Inflammatory macrophage treated with lipopolysaccharide for 1 hour (primary cell): ENCODE measurements around the gene SFXN5.
"Not testable (repeated sequence)": the region's sequence is repeated elsewhere in the genome, so short reads cannot be mapped to it uniquely, and the experiment has no call there.

Experiments
- DNase-seq, 2 donors: peaks; one replicate each; pipeline ENCODE4 v3.0.0-alpha.2; 2020 to 2022

Gene SFXN5, protein sequence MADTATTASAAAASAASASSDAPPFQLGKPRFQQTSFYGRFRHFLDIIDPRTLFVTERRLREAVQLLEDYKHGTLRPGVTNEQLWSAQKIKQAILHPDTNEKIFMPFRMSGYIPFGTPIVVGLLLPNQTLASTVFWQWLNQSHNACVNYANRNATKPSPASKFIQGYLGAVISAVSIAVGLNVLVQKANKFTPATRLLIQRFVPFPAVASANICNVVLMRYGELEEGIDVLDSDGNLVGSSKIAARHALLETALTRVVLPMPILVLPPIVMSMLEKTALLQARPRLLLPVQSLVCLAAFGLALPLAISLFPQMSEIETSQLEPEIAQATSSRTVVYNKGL

DNA sequence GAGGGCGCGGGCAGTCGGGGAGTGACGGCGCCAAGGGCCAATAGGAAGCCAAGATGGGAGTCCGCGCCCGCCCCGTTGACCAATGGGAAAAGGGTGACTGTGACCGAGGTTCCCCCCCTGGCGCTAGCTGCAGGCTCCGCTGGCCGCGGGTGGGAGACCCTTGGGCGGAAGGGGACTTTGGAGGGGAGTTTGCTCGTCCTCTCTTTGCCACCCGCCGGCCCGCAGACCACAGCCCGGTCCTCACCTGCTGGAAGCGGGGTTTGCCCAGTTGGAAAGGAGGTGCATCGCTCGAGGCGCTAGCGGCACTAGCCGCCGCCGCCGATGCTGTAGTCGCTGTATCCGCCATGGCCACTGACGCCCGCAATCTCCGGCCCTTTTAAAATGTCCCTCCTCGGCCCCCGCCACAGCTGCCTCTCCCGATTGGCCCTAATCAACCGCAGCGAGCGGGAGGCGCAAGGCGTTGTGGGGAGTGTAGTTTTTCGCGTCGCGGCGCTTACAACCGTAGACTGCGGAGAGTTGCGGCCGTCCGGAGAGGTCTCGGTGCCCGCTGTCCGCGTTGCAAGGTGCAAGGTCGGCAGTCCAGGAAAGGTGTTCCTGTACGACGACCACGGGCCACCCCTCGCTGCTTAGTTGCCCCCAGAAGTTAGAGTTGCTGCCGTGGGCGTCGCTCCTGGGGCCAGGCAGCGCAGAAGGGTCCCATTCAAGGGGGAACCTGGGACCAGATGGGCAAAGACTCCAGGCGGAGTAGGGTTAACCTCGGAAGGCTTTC lies at the start of gene SFXN5:
Gene SFXN5, minus strand, starts transcription at position 353 of the 769 bp plus-strand sequence. Its CDS starts 7 bp downstream, at position 346.
- DNase-seq: peak; percentile 95 to 99

DNA sequence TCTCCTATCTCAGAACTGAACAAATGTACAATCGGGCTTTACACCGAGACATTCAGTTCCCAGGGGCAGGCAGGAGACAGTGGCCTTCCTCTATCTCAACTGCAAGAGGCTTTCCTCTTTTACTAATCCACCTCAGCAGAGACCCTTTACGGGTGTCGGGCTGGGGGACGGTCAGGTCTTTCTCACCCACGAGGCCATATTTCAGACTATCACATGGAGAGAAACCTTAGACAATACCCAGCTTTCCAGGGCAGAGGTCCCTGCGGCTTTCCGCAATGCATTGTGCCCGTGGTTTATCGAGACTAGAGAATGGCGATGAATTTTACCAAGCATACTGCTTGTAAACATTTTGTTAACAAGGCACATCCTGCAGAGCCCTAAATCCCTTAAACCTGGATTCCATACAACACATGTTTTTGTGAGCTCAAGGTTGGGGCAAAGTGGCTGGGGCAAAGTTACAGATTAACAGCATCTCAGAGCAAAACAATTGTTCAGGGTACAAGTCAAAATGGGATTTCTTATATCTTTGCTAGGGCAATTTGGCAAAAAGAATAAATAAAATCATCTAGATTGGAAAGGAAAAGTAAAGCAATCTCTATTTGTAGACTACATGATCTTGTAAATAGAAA lies 48.2 kb upstream of the SFXN5 start:
- DNase-seq: not testable (repeated sequence)

DNA sequence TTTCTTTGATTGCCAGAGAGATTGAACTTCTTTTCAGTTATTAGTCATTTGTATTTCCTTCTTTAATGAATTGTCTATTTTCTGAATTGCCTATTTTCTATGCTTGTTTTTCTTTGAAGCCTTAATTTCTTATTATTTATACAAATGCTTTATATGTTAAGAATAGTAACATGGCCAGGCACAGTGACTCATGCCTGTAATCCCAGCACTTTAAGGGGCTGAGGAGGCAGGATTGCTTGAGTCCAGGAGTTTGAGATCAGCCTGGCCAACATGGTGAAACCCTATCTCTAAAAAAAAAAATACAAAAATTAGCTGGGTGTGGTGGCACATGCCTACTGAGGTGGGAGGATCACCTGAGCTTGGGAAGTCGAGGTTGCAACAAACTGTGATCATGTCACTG lies 45.9 kb upstream of the SFXN5 start:
- no peak for DNase-seq

DNA sequence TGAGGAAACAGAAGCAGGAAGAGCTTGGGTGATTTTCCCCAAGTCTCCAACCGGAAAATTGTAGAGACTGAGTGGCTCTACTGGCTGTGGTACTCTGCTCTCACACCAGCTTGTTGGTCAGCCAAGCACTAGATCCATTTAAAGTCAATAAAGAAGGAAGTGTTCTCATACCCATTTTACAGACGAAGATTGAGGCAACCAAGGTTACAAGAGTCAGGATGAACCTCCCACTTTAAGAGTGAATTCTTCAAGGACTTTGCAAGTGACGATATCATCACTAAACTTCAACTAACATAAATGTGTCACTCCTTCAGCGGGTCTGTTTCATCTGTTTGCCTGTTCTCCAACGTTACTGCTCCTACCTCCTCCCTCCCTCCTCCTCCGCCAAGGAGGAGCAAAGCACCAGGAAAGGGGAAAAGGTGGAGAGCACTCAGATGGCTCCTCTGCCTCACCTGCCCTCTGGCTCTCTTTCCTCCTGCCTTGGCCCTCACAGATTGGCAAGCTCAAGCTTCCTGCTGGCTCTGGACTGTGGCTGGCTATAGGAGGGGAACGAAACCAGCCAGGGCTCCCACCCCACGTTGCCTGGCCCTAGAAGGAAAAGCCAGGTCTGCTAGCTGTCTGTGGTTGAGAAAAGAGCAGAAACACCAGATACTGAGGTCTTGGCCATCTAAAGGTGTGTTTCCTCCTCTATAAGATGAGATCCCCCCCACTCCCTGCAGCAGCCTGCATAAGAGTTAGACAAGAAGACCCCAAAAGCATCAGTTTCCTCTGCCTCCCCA lies 44.9 kb upstream of the SFXN5 start:
- DNase-seq: no peak

DNA sequence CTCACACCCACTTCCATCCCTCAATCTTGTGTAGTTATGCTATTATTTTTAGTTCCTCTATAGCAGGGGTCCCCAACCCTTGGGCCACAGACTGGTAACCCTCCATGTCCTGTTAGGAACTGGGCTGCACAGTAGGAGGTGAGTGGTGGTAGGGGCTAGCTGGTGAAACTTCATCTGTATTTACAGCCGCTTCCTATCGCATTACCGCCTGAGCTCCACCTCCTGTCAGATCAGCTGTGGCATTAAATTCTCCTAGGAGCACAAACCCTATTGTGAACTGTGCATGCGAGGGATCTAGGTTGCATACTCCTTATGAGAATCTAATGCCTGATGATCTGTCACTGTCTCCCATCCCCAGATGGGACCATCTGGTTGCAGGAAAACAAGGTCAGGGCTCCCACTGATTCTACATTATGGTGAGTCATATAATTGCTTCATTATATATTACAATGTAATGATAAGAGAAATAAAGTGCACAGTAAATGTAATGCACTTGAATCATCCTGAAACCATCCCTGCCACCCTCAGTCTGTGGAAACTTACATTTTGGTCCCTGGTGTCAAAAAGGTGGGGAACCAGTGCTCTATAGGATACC lies 42.9 kb upstream of the SFXN5 start:
- no peak for DNase-seq

DNA sequence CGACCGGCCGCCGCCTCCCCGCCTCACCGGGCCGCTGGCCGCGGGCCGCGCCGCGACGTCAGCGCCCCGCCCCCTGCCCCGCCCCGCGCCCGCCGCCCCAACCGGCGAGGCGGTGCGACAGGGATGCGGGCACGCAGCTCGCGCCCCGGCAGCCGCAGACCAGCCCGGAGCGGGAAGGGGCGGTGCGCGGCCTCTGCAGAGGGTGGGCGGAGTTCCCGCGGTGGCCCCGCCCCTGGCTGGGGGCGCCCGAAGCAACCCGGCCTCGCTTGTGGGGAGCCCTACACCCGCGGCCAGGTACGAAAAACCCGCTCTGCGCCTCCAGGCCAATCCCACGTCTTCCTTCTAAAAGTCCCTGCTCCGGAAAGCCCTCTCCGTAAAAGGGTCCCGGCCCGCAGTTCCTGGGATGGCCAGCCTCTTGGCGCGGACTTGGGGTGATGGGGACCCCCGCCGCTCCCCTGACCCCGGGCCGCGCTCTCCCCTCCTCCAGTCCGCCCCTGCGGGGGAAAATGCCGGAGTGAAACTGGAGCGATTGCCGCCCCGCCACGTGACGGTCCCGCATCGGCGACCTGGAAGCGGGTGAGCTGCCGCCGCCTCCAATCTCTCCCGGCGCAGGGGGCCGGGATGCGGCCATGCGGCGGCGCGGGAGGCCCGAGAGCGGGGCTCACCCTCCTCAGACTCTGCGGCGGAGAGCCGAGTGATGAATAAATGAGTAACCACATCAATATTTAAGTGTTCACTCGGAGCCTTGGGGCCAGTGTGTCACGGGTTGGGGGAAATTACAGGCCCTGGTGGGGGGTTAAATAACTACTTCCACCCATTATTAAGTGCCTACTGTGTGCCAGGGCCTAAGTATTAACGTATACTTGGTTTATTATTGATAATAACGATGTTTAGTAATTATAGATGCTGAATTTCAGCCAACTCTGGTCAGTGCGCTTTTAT lies 41.7 kb upstream of the SFXN5 start, which contains the start of gene RAB11FIP5:
Gene RAB11FIP5, minus strand, starts transcription at position 36 of the 942 bp plus-strand sequence. CDS start 171 bp downstream, outside the sequence.
- peak; percentile 9 to 15 for DNase-seq

DNA sequence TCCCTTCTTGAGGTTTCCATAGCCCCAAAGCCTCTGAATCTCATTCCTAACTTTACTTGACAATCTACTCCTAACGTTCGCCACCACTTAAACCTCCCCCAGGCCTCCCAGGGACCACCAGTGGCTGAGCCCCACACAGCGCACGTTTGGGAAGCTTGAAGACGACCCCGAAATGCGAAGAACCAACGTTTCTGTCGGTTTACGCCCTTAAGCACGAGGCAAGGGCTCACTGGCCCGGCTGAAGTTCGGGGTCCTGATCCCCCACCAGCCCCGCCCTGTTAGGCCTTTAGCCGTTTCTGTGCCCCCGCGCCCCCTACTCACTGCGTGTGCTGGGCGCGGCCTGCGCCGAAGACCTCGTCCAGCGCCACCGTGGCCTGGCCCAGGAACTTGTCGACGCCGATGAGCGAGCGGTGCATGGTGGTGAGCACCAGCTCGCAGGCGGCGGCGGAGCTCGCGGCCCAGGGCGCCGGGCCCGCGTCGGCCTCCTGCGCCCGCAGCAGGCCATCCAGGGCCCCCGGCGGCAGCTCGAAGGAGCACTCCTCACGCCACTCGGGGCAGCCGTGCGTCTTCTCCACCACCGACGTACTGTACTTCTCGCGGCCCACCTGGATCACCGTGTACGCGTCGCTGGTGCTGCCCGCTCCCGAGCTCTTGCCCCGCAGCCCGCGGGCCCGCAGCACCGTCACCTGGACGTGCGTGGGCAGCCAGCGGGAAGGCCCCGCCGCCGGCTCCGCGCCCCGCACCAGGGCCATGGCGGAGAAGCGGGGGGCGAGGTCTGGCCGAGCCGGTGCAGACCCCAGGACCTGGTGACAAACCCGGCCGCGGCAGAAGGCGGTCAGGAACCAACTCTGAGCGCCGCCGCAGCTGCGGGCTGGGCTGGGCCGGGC lies 40.8 kb upstream of the SFXN5 start:
- DNase-seq: no peak

DNA sequence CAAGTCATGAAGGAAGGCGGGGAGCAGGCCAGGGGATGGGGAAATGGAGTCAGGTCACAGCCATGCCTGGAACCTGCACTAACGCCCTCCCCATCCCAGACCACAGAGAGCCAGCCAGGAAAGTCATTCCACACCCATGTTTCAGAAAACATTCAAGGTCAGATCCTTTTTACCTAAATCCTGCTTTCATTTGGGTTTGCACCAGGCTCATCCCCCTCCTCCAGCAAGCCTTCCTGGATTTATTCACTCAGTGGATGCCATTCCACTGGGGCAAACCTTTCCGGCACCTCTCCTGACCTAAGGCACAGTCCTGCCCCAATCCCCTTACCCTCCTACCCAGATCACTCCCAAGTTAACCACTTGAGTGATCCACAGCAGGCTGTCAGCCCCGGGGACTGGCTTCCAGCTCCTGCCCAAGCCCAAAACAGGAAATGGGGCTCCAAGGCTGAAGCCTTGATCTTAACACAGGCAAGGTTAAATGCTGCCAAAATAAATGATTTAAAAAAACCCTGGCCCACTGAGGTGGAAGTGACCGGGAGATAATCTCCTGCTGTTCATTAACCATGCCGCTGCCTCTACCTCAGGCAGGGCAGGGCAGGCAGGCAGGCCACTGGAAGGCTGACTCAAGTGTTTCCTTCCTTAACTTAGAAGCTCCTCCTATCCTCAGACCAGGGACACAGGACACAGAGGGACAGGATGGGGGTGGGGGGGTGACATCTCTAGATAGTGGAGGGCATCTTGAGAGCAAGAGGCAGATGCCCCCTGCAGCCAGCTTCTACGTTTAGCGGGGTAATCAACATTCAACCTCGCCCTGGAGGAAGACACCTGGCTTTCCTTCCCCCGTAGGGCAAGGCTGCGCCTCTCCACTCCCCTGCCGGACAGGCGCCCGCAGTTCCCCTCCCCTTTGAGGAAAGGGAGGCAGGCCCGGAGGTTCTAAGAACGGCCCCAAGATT lies 39.8 kb upstream of the SFXN5 start:
- no peak for DNase-seq

DNA sequence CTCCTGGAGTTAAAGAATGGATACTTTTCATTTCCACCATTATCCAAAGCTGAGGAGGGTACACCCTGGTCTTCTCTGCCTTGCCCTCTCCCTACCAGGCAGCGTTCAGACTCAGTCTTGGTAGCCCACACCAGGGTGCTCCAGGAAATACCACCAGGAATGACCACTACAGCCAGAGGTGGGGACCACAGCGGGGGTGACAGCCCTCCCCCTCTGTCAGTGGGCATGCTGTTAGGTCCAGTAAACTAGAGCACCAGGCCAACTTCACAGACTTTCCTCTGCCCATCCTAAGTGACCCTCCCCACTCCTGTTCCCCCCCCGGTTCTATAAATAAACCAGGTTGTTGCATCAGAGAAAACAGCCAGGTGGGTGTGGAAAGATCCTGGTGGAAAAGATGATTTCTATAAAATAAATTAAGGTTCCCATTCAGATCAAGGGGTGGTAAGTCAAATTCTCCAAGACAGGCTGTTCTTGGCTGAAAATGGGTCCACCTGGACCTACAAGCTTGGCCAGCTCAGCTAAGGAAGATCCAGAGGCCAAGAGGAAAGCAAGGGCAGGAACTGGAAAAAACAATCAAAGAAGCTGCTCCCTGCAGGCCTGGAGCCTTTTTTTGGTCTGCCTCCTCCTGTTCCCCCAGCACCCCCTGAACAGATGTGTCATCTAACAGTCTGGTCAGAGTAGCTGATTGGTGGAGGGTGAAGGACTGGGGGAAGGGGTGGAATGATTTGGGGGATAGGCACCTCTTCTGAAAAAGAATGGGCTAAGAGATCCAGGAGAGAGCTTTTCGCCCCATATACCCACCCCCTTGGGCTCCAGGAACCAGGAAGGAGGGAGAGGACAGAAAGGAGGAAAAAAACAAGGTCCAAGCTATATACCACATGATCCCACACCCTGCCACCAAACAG lies 38.9 kb upstream of the SFXN5 start:
- no peak for DNase-seq

DNA sequence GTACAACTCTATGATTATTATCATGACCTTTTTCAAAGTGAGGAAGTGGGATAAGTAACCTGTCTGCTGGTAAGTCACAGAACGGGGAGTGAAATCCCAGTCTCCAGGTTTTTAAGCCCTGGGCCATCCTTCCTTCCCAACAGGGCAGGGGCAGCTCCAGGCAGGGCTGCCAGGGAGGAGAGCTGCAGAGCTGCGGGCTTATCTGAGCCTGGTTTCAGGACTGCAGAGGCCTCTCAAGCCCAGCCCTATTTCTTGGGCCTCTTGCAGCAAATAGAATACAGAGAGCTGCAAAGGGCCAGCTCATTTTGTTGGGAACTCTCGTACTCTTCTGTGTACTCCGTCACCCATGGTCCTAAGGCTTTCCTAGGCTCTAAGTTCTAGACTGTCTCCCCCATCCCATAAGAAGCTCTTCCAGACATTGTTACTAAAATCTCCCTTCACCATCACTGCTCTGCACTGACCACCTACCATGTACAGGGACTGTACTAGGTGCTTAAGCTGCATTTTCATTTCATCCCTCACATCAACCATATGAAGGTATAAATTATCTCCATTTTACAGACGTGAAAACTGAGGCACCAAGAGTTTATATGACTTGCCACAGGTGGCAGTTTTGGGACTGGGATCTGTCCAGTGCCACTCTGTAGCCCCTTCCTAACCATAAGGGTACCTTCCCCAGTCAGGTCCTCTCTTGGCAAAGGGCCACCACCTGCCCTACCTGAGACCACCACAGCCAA lies 38.1 kb upstream of the SFXN5 start:
- no peak for DNase-seq

DNA sequence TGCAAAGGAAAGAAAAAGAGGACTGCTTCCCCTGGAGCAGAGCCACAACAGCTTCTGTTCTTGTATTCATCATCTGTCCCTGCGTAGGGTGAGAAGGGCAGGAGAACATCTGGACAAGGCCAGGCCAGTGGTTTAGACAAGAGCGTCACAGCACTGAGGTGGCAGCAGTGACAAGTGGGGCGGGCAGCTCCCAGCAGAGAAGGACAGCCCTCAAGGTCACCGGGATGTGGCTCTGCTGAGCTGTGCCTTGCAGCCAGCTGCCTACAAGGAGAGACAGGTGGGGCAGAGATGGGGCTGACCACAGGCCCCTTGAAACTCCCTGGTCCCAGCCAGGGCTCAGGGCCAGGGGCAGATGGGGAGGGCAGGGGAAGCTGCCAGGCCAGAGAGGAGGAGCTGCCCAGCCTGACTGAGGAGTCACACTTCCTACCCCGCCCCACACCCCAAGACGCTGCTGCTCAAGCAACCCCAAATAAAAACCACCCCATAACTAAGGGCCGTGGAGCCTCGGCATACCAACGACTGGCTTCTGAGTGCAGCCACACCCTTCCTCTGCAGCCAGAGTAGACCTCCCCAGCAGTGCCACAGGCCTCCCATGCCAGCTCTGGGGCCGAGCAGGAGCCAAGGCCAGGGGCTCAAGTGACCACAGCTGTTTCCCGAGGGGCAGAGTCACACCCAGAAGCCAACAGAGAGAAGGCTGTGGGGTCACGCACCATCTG lies 35.9 kb upstream of the SFXN5 start:
- no peak for DNase-seq

DNA sequence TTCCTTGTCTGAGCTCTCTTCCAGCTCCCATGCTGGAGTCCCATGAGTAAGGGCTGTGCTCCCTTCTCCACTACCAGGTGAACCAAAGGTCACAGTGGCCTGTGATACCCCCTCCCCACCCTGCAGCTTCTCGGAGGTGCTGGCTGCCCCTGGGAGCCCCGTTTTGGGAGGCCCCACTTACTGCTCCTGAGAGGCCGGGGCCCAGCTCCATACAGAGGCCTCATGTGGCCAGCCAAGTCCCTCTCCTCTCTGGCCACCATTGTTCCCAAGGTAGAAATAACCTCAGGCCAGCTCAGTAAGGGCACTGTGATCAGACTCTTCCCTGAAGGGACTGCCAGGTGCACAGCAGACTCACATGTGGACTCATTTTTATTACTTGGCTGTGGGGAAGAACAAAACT lies 35.3 kb upstream of the SFXN5 start:
- DNase-seq: no peak

DNA sequence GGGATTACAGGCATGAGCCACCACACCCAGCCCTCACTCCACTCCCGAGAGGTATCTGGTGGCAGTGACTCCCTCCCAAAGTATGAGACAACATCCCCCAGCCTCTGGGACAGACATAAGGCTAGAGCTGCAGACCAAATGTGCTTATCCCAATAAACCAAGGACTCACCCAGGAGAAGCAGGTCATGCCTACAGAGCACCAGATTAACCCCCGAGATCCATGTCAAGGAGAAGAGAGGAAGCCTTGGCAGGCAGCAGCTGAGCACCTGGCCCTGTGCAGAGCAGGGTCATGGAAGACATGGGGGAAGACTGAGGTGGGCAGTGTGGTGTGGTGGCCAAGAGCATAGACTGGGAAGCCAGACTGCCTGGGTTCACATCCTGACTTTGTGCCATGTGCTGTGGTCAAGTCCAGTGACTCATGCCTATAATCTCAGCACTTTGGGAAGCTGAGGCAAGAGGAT lies 34.0 kb upstream of the SFXN5 start:
- DNase-seq: no peak

DNA sequence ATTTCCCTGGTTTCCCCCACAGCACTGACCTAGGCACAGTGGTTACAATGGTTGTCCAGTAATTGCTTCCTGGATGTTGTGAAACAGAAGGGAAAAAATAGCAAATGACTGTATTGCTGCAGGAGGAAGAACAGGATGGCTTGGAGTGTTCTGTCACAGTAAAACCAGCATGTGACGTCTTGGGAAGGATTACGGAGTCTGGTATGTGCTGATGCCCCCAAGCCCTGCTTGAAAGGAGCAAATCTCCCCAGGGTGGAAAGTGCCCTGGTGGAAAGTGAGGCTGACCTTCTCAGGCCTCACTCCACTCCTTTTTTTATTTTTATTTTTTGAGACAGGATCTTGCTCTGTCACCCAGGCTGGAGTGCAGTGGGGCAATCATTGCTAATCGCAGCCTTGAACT lies 33.4 kb upstream of the SFXN5 start:
- peak in 1 of 2 donors; percentile 4 for DNase-seq

DNA sequence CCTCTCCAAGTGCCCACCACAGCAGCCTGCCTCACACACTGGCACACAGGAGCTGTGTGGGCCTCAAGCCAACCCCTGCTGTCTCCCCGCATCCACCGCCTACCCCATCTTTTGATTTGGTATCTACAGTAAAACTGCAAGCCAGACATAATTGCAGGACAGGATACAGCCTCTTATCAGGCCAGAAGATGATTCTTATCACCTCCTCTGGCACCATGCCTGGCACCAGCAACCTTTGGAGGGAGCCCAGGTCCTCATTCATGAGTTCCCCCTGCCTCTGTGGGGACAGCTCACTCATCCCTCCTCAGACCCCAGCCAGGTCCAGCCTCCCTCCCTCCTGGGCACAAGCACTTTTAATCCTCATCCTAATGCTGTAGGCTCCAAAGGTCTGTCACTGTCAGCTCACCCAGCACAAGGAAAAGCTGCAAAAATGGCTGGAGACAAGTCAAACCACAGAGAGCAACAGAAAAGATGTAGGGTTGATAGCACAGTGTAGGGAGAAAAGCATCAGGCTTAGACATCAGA lies 31.6 kb upstream of the SFXN5 start:
- DNase-seq: no peak

DNA sequence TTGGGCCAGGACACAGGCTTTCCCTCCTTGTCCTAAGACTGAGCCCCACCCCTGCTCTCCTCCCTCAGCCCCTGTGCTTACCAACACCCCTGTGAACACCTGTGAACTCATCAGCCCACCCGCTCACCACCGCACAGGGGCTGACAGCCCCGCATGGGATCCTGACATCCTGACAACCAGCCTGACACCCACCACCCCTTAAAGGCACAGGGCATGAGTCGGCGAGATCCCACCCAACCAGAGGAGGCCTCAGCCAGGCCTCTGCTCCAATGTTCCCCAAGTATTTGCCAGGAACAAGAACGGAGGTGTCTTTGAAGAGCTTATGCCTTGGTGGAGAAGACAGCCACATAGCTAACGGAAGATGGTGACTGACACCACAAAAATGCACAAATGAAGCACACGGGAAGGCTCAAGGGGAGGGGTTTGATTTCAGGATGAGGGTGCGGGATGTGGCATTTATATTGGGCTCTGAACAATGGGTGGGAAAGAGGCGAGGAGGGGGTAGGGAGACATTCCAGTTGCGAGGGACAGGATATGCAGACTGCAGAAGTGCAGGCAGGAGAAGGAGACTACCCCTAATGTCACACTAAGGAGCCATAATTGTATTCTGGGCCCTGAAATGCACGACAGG lies 30.2 kb upstream of the SFXN5 start:
- DNase-seq: no peak
